Activated B cell treated with CpG ODN at 0.5 μM for 24 hours (primary cell): ENCODE data around the gene TFAP2B. TPM values are rescaled to one million over a fixed set of nuclear protein-coding genes. Genes with fewer than 3 reads are reported as not detected.

Experiments used
- ATAC-seq: fragments of 200-7000 bp; cut with Tn5 transposase; one replicate; pipeline ENCODE4 v1.10.0; 2021; ENCODE audit warnings: low read depth, mild to moderate bottlenecking, moderate library complexity
- CTCF ChIA-PET: fragments of 350-600 bp; sonication (Branson Sonifier 250); formaldehyde crosslinking; loops from one replicate; lab custom pipeline; 2021; ENCODE audit warnings: antibody characterized with exemption; lab: Charles Lee
- POLR2A ChIA-PET: fragments of 350-600 bp; sonication (Branson Sonifier 250); formaldehyde crosslinking; loops from one replicate; lab custom pipeline; 2021; ENCODE audit warnings: antibody characterized with exemption; lab: Charles Lee
- DNase-seq: peaks from one replicate; pipeline ENCODE4 v3.0.0; 2022
- H3K27ac Mint-ChIP-seq: one replicate; pipeline ENCODE4 v1.8.0; 2020; ENCODE audit warnings: mixed read lengths
- H3K27me3 Mint-ChIP-seq: one replicate; pipeline ENCODE4 v1.8.0; 2021; ENCODE audit warnings: mixed read lengths
- H3K36me3 Mint-ChIP-seq: one replicate; pipeline ENCODE4 v1.8.0; 2021; ENCODE audit warnings: low read depth, mixed read lengths
- H3K4me1 Mint-ChIP-seq: one replicate; pipeline ENCODE4 v1.8.0; 2021; ENCODE audit warnings: mixed read lengths
- H3K4me3 Mint-ChIP-seq: one replicate; pipeline ENCODE4 v1.8.0; 2020; ENCODE audit warnings: mild to moderate bottlenecking, mixed read lengths
- H3K9me3 Mint-ChIP-seq: one replicate; pipeline ENCODE4 v1.8.0; 2020; ENCODE audit warnings: mixed read lengths
- intact Hi-C: fragments of 100-400 bp; cut with micrococcal nuclease; formaldehyde crosslinking; loops from one replicate; pipeline ENCODE4 v1.15.1; 2024
- total RNA-seq: library from RNA; stranded (reverse); gene quantifications from 2 replicates; pipeline ENCODE4 v1.2.3, GENCODE V29; 2022
- TF ChIP-seq, protein P1 (sequence below): fragments of 200-600 bp; IDR thresholded peaks from one replicate; pipeline ENCODE4 v1.8.0; 2022; ENCODE audit warnings: antibody characterized with exemption, mild to moderate bottlenecking

The TFAP2B gene
- total RNA-seq, 1 donor from 2014 or later, result not detected

- H3K27me3 Mint-ChIP-seq, result peaks cover 65% of the 10 kb centered on the region
Observed at GRCh38 chr6:50829049-50829448, 10.4 kb downstream of the TFAP2B start.

GRCh38 chr6:50829898-50830444, 11.3 kb downstream of the TFAP2B start:
- POLR2A ChIA-PET, result no interaction called here
- TF ChIP-seq, protein P1, sequence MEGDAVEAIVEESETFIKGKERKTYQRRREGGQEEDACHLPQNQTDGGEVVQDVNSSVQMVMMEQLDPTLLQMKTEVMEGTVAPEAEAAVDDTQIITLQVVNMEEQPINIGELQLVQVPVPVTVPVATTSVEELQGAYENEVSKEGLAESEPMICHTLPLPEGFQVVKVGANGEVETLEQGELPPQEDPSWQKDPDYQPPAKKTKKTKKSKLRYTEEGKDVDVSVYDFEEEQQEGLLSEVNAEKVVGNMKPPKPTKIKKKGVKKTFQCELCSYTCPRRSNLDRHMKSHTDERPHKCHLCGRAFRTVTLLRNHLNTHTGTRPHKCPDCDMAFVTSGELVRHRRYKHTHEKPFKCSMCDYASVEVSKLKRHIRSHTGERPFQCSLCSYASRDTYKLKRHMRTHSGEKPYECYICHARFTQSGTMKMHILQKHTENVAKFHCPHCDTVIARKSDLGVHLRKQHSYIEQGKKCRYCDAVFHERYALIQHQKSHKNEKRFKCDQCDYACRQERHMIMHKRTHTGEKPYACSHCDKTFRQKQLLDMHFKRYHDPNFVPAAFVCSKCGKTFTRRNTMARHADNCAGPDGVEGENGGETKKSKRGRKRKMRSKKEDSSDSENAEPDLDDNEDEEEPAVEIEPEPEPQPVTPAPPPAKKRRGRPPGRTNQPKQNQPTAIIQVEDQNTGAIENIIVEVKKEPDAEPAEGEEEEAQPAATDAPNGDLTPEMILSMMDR, result no peak
- intact Hi-C loops, result no loop called here
- ATAC-seq (no peak), DNase-seq (no peak)
- Mint-ChIP-seq H3K27ac (no peak overlapping the region), H3K4me1 (no peaks in the 10 kb centered on the region), H3K27me3 (peaks cover 64% of the 10 kb centered on the region), H3K9me3 (no peaks in the 10 kb centered on the region), H3K36me3 (peaks cover 1% of the 10 kb centered on the region), H3K4me3 (no peak overlapping the region)
- CTCF ChIA-PET, result no interaction called here

More at GRCh38 chr6:50829049-50829448, 10.4 kb downstream of the TFAP2B start:
- CTCF ChIA-PET, result no interaction called here
- POLR2A ChIA-PET, result no interaction called here
- ATAC-seq (no peak), DNase-seq (no peak)
- H3K4me1 Mint-ChIP-seq, result no peaks in the 10 kb centered on the region
- no peak overlapping the region for H3K27ac Mint-ChIP-seq
- H3K4me3 Mint-ChIP-seq, result no peak overlapping the region
- intact Hi-C loops, result no loop called here
- no peaks in the 10 kb centered on the region for H3K9me3 Mint-ChIP-seq
- H3K36me3 Mint-ChIP-seq, result peaks cover 1% of the 10 kb centered on the region
- TF ChIP-seq, protein P1, result no peak

GRCh38 chr6:50831186-50831585, 12.5 kb downstream of the TFAP2B start:
- Mint-ChIP-seq H3K9me3 (no peaks in the 10 kb centered on the region), H3K36me3 (peaks cover under 1% of the 10 kb centered on the region), H3K4me3 (no peak overlapping the region), H3K27ac (no peak overlapping the region), H3K27me3 (peaks cover 61% of the 10 kb centered on the region), H3K4me1 (no peaks in the 10 kb centered on the region)
- CTCF ChIA-PET, result no interaction called here
- TF ChIP-seq, protein P1, result no peak
- no peak for DNase-seq
- no peak for ATAC-seq
- POLR2A ChIA-PET, result no interaction called here
- intact Hi-C loops, result no loop called here

- CTCF ChIA-PET, result no interaction called here
- TF ChIP-seq, protein P1, result no peak
- DNase-seq (no peak), ATAC-seq (no peak)
- Mint-ChIP-seq H3K4me1 (no peaks in the 10 kb centered on the region), H3K36me3 (no peaks in the 10 kb centered on the region), H3K4me3 (no peak overlapping the region), H3K27me3 (peaks cover 60% of the 10 kb centered on the region), H3K27ac (no peak overlapping the region), H3K9me3 (no peaks in the 10 kb centered on the region)
- POLR2A ChIA-PET, result no interaction called here
- intact Hi-C loops, result no loop called here
Observed at GRCh38 chr6:50832912-50833311, 14.2 kb downstream of the TFAP2B start.

- Mint-ChIP-seq H3K36me3 (no peaks in the 10 kb centered on the region), H3K27me3 (peaks cover 60% of the 10 kb centered on the region), H3K4me3 (no peak overlapping the region), H3K9me3 (no peaks in the 10 kb centered on the region), H3K4me1 (no peaks in the 10 kb centered on the region), H3K27ac (no peak overlapping the region)
- DNase-seq (no peak), ATAC-seq (no peak)
- ChIA-PET CTCF (no interaction called here), POLR2A (no interaction called here)
- intact Hi-C loops, result no loop called here
- TF ChIP-seq, protein P1, result no peak
Observed at GRCh38 chr6:50834929-50835410, 16.3 kb downstream of the TFAP2B start.
